Calu3 (cell line): ENCODE results near the gene KCTD3. TPM values are rescaled to one million over a fixed set of nuclear protein-coding genes. Genes with fewer than 3 reads are reported as not detected.

Experiments used
- BruUV-seq: library from RNA; stranded (reverse); fragments of 400-500 nt; replicated peaks from 2 replicates; lab custom pipeline; 2021; lab: Mats Ljungman, UMichigan
- CTCF ChIA-PET: fragments of 300-600 bp; sonication (Branson Sonifier 250); formaldehyde crosslinking; loops from one replicate; lab custom pipeline; 2022; ENCODE audit warnings: antibody characterized with exemption; lab: Charles Lee
- DNase-seq: peaks from one replicate; pipeline ENCODE4 v3.0.0; 2022
- H3K27ac Mint-ChIP-seq: one replicate; pipeline ENCODE4 v1.8.0; 2022; ENCODE audit warnings: mixed read lengths; ENCODE audit not compliant: unreplicated experiment
- H3K27me3 Mint-ChIP-seq: one replicate; pipeline ENCODE4 v1.8.0; 2022; ENCODE audit warnings: mixed read lengths; ENCODE audit not compliant: unreplicated experiment
- H3K36me3 Mint-ChIP-seq: one replicate; pipeline ENCODE4 v1.8.0; 2022; ENCODE audit warnings: mild to moderate bottlenecking, moderate library complexity, mixed read lengths; ENCODE audit not compliant: insufficient read depth, unreplicated experiment
- H3K4me1 Mint-ChIP-seq: one replicate; pipeline ENCODE4 v1.8.0; 2022; ENCODE audit warnings: mild to moderate bottlenecking, low read depth, mixed read lengths; ENCODE audit not compliant: unreplicated experiment
- H3K4me3 Mint-ChIP-seq: one replicate; pipeline ENCODE4 v1.8.0; 2022; ENCODE audit warnings: mild to moderate bottlenecking, low read depth, moderate library complexity, mixed read lengths; ENCODE audit not compliant: unreplicated experiment
- H3K9me3 Mint-ChIP-seq: one replicate; pipeline ENCODE4 v1.8.0; 2022; ENCODE audit warnings: low read depth, mixed read lengths; ENCODE audit not compliant: unreplicated experiment
- intact Hi-C: fragments of 100-400 bp; cut with micrococcal nuclease; formaldehyde crosslinking; loops from one replicate; pipeline ENCODE4 v1.10.0; 2022; ENCODE audit not compliant: unreplicated experiment
- total RNA-seq: library from RNA; stranded (reverse); gene quantifications from 2 replicates; pipeline ENCODE4 v1.2.3, GENCODE V29; 2022
- TF ChIP-seq, protein P1 (sequence below): fragments of 200-600 bp; IDR thresholded peaks from one replicate; pipeline ENCODE4 v1.8.0; 2022; ENCODE audit warnings: antibody characterized with exemption; ENCODE audit not compliant: unreplicated experiment

The KCTD3 gene
- total RNA-seq, 1 experiment from 2014 or later: 48.8 TPM

DNA sequence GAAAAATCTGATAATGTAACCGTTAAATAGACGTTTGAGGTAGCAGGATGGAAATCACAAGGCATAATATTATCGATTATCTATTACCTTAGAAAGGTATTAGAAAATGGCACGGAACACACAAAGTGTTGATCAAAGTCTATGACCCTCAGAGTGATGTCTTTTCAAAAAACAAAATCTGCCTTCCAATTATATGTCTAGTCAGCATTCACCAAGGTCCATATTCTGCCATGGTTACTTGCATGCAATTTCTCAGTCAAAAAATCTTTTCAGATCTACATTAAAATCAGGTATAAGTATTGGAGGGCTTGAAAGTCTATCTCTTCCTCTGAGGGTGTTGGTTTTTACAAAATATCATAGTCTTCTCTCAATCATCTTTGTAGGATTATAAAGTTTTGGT is 81.9 kb downstream of the KCTD3 start:
- Mint-ChIP-seq H3K36me3 (no peaks in the 10 kb centered on the region), H3K4me3 (no peak overlapping the region), H3K9me3 (no peaks in the 10 kb centered on the region), H3K27me3 (no peaks in the 10 kb centered on the region), H3K4me1 (no peaks in the 10 kb centered on the region), H3K27ac (no peak overlapping the region)
- CTCF ChIA-PET: no interaction called here
- intact Hi-C loops: no loop called here
- BruUV-seq: no TSS peak
- TF ChIP-seq, protein P1, sequence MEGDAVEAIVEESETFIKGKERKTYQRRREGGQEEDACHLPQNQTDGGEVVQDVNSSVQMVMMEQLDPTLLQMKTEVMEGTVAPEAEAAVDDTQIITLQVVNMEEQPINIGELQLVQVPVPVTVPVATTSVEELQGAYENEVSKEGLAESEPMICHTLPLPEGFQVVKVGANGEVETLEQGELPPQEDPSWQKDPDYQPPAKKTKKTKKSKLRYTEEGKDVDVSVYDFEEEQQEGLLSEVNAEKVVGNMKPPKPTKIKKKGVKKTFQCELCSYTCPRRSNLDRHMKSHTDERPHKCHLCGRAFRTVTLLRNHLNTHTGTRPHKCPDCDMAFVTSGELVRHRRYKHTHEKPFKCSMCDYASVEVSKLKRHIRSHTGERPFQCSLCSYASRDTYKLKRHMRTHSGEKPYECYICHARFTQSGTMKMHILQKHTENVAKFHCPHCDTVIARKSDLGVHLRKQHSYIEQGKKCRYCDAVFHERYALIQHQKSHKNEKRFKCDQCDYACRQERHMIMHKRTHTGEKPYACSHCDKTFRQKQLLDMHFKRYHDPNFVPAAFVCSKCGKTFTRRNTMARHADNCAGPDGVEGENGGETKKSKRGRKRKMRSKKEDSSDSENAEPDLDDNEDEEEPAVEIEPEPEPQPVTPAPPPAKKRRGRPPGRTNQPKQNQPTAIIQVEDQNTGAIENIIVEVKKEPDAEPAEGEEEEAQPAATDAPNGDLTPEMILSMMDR: no peak
- DNase-seq: no peak

DNA sequence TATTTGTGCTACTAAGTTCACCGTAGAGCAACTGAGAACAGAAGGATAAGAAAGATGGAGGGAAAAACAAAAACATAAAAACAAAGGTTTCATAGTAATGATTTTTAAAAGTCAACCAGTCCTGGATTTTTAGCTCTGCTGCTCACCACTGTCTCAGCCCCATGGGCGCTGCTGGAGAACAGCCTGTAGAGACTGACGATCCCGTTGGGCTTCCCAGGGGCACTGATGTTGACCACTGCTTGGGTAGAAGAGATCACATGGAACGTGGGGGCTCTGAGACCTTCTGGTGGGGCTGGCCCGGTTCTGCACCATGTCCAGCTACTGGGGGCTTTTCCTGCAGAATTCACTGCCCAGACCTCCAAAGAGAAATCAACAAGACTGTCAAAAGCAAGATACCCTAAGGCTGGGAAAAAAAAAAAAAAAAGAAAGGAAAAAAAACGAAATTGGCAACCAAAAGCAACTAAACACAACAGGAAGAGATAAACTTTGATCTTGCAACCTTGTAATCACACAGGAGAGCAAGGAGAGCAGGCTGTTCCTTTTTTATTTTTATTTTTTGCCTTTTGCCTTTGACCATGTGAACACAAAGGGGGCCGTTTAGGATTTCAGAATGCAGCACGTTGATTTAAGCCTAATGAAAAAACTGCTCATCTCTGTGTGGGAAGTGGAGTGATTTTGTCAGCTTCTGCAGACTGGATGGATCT is 83.5 kb downstream of the KCTD3 start:
- H3K4me3 Mint-ChIP-seq: no peak overlapping the region
- DNase-seq: no peak
- TF ChIP-seq, protein P1: no peak
- intact Hi-C loops: no loop called here
- no peak overlapping the region for H3K27ac Mint-ChIP-seq
- H3K27me3 Mint-ChIP-seq: no peaks in the 10 kb centered on the region
- no peaks in the 10 kb centered on the region for H3K9me3 Mint-ChIP-seq
- no peaks in the 10 kb centered on the region for H3K4me1 Mint-ChIP-seq
- no peaks in the 10 kb centered on the region for H3K36me3 Mint-ChIP-seq
- no TSS peak for BruUV-seq
- CTCF ChIA-PET: no interaction called here

DNA sequence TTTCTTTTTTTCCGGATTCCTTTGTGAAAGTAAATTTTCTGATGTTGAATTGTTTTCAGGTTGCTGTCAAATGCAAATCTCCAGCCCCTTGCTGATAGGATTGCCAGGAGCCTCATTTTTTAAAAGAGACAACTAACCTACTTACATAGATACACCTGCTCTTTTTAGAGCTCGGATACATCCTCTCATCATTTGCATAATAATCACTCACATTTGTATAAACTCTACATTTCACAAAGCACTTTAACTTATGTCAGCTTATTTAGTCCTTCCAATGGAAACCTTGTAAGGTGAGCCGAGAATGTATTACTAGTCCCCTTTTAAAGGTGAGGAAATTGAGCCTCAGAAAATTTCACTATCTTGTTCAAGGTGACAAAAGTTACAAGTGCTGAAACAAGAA is 84.8 kb downstream of the KCTD3 start:
- DNase-seq: no peak
- intact Hi-C loops: no loop called here
- Mint-ChIP-seq H3K9me3 (no peaks in the 10 kb centered on the region), H3K4me1 (no peaks in the 10 kb centered on the region), H3K27me3 (no peaks in the 10 kb centered on the region), H3K36me3 (no peaks in the 10 kb centered on the region), H3K4me3 (no peak overlapping the region), H3K27ac (no peak overlapping the region)
- CTCF ChIA-PET: interaction anchor here (0.8 kb wide), 1 partner anchor 11 kb away, joined by 4 read pairs; no protein-coding TSS in a partner anchor
- no TSS peak for BruUV-seq
- TF ChIP-seq, protein P1: no peak

DNA sequence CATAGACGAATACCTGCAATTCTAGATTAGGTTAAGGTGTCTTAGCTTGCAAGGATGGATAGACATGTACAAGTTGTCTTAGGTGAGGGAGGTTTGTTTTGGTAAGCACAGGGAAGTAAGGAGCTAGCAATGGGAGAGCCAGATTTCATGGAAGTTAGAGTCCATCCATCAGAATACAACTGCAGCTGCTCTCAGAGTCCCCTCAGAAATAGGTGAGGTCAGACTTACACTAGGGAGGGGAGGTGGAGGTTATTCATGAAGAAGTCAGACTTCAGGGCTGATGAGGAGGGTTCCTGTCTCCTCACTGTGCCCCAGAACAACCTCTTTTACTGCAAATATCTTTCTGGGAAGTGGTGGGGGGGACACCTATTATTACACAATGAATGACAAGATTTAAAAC is 85.3 kb downstream of the KCTD3 start:
- no peak overlapping the region for H3K27ac Mint-ChIP-seq
- no peaks in the 10 kb centered on the region for H3K36me3 Mint-ChIP-seq
- intact Hi-C loops: no loop called here
- DNase-seq: no peak
- no peaks in the 10 kb centered on the region for H3K27me3 Mint-ChIP-seq
- no peaks in the 10 kb centered on the region for H3K4me1 Mint-ChIP-seq
- CTCF ChIA-PET: interaction anchor here (0.8 kb wide), 1 partner anchor 11 kb away, joined by 4 read pairs; no protein-coding TSS in a partner anchor
- BruUV-seq: no TSS peak
- no peaks in the 10 kb centered on the region for H3K9me3 Mint-ChIP-seq
- TF ChIP-seq, protein P1: no peak
- H3K4me3 Mint-ChIP-seq: no peak overlapping the region
